GM21526 (cell line): ENCODE data around the gene ANKRD12.
A peak's percentile ranks its signal among the peaks of the same experiment; 100 is the strongest.
"Not testable (repeated sequence)": the region's sequence is repeated elsewhere in the genome, so short reads cannot be mapped to it uniquely, and the experiment has no call there.

ENCODE experiments used
- ATAC-seq: cut with Tn5 transposase; IDR thresholded peaks from one replicate; pipeline ENCODE4 v1.9.1; 2021; ENCODE audit warnings: moderate library complexity; ENCODE audit not compliant: unreplicated experiment, low FRiP score

The ANKRD12 gene

DNA sequence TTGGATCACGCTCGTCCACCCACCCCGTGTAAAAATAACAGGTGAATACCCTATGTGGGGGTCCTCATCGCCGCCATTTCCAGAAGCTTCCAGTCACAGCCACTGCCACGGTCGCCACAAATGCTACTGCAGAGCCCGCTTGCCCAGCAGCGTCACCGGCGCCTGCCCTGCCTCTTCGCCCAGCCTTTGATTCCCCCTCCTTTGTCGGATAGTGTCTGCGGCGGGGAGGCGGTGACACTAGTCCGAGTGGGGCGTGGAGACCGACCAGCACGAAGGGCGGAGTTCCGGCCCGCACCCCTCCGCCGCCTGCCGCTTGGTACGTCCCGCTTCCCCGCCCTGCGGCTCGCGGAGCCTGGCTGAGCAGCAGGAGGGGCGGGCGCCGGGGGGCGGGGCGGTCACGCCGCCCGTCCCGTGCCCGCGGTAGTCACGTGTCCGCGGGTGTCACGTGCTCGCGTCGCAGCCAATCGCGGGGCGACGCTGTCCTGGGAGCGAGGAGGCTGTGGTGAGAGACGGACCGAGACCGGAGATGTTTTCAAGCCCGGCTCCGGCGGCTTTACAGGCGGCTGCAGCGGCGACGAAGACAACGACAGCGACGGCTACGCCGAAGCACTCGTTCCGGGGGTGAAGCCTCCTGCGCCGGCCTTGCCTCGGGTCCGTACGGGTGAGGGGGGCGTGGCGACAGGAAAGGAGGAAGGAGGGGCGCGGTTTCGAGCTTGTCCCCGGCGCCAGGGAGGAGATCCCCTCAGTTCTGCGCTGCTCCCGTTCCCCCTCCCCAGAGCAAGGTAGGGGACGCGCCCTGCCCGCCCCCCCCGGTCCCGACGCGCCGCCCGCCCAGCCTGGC, at the start of gene ANKRD12:
ANKRD12 (plus strand) TSS at position 467 of the 841 bp plus-strand sequence. CDS start 45,652 bp downstream, outside the sequence.
- ATAC-seq: peak; percentile 63

DNA sequence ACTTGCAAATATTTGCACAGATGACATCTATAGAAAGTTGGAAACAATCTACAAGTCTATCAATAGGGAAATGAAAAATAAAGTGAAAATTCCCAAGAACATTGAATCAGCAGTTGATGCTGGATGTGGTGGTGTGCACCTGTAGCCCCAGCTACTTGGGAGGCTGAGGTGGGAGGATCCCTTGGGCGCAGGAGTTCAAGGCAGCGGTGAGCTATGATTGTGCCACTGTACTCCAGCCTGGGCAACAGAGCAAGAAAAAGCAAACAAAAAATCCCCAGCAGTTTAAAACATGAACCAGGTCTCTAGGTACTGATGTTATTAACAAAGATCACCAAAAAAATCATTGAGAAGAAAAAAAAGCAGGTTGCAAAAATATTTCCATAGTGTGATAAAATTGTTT, 49.4 kb upstream of the ANKRD12 start:
- no peak for ATAC-seq

- ATAC-seq: no peak
Measured at GRCh38 chr18:9088252-9088651, 48.3 kb upstream of the ANKRD12 start.

- ATAC-seq: not testable (repeated sequence)
Measured at GRCh38 chr18:9088727-9089126, 47.9 kb upstream of the ANKRD12 start.

DNA sequence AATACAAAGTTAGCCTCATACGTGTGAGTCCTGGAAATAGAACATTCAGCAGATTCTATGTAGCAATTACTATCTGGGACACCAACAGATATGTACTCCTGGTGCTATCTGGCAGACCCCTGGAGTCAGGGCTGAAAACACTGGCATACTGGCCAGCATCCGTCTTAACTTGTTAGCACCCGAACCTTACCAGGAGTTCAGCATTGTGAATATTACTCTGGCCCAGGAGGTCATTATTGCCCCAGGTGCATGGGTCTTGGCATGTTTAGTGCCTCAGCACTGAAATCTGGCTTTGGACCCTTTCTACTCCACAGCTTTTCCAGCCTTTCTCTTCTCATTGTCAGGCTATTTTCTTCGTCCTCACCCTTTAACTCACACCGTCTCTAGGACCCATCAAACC, 46.0 kb upstream of the ANKRD12 start:
- no peak for ATAC-seq

GRCh38 chr18:9091066-9091476, 45.5 kb upstream of the ANKRD12 start:
- ATAC-seq: no peak

GRCh38 chr18:9092665-9093064, 43.9 kb upstream of the ANKRD12 start:
- ATAC-seq: no peak

GRCh38 chr18:9093109-9093508, 43.5 kb upstream of the ANKRD12 start:
- ATAC-seq: not testable (repeated sequence)

DNA sequence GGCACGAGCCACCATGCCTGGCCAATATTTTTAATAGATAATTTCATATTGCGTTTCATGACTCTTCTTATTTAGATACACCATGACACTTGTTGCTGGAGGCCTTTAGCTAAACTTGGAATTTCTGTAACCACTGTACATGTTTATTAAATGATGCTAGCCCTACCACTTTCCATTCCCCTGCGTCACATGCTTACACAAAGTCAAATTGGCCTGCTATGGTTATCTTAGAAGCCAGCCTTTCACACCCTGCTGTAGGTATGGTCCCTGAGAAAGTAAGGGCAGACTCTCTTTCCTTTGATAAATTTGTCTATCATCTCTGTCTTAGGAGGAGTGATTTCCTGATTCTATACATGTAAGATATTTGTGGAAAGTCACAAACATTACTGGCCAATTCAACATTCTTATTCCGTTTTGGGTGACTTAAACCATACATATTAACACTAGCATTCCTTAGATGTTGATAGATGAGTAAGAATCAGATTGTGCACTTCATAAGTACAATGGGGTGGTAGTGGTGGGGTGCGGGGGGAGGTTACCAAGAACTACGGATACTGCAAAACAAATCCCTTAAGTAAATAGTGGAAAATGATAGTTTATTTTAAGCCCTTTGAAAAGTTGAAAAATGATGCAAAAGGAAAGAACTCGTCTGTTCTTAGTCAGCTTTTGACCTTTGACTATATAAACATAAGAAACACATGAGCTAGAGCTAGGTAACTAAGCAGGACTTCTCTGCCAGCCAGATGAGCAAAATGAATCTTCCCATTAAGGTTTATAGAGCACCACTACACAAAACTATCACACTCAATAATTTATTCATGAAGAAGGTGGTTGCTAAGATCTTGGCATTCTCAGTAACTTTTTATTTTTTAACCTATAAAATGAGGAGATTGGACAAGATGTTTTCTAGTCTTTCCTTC, 42.0 kb upstream of the ANKRD12 start:
- ATAC-seq: no peak

DNA sequence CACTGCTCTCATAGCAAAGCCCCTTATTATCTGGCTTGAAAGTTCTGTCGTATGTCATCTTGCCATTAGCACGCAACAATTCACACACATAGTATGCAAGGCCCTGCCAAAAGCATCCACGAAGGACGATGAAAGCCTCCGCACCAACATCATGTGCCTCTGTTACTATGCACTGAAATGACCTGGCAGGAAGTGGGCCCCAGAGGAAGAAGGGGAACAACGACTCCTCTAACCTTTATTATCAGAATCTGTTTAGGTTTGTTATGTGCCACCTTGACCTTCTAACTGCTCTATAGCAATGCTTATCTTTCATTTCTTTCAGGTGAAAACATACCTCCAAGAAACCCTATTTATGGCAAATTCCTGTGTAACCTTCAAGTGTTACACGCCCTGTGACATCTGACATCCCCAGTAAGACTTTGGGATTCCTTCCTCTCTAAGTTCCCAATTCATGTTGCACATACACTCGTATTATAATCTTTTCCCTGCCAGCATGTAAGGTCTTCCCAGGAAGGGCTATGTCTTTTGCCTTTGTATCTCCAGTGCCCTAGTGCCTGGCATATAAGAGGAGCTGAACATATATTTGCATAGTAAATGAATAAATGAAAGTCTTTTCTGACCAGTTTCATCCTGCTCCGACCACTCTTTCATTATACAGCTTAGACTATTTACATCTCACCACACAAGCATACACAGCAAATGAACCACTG, 41.1 kb upstream of the ANKRD12 start:
- peak; percentile 77 for ATAC-seq

DNA sequence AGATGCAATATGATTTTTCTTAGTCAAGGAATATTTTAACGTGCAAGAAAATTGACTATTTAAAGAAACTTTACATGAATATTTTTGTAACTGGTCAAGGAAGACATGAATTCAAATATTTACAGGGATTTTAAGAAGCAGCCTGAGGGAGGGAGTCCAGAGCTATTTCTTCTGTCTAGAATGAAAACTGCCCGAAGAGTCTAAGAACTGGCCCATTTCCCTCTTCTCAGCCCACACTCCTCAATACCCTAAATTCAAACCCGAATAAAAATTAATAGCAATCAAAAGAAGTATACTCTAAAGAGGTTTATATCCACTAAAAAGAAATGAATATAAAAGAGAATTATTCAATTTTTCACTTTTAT, 40.6 kb upstream of the ANKRD12 start:
- no peak for ATAC-seq

- no peak for ATAC-seq
Measured at GRCh38 chr18:9096685-9097084, 39.9 kb upstream of the ANKRD12 start.

DNA sequence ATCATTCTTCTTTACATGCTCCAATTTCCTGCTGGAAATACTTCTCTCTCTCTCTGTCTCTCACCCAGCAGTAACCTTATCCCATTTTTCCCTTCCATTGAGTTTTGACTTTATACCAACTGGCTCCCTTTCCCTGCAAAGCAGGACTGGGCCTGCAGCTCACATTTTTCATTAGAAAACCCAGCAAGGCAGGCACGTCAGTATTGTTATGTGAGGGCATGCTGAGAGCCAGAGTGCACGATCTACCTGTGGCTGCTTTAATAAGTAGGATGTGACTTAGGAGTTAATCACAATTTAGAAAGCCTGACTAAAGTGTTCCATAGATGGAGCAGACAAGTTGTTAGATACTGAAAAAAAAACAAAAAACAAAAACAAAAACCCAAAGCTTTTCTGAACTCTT, 39.2 kb upstream of the ANKRD12 start:
- ATAC-seq: no peak

GRCh38 chr18:9100796-9101195, 35.8 kb upstream of the ANKRD12 start:
- no peak for ATAC-seq

DNA sequence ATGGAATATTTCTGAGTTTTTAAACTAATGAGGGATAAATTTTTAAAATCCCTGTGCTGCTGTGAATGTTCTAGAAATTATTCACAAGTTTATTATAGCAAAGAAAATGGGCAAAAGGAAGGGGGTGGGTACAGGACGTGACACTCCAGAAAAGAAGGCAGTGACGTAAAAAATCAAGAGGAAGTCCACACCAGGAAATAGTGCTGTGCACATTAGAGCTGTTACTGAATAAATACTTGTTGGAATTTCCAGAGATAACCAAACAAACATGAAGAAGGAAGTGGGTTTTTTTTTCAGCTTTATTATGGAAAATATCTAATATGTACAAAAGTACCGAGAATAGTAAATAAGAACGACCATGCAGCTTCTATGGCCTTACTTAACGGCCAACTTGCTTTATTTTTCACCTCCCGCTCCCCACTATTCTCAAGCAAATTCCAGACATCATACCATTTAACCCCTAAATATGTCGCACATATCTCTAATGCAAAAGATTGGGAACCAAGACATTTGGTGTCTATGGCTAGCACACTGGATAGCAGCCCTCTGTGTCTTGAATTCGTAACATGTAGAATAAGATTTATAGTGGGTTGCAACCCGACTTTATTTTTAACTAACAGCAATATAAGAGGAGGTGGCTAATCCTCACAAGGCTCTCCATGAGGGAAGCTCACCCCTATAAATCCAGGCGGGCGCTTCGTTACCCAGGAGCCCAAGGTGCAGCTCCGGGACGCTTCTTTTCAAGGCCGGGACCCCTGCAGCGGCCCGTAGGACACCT, 34.7 kb upstream of the ANKRD12 start:
- ATAC-seq: peak; percentile 14

GRCh38 chr18:9102508-9103375, 33.8 kb upstream of the ANKRD12 start, which contains the start of gene NDUFV2:
Gene NDUFV2 (plus strand): TSS chr18:9102699. CDS start chr18:9102744, 45 bp downstream.
- ATAC-seq: peak; percentile 88

- ATAC-seq: no peak
Measured at GRCh38 chr18:9103376-9103873, 33.2 kb upstream of the ANKRD12 start.

GRCh38 chr18:9104244-9104901, 32.2 kb upstream of the ANKRD12 start:
- ATAC-seq: no peak
